HG03196 (cell line): Measurements from ENCODE around the gene AK4.

Experiments used
- ATAC-seq: cut with Tn5 transposase; IDR thresholded peaks from one replicate; pipeline ENCODE4 v1.9.1; 2021; ENCODE audit not compliant: unreplicated experiment

The AK4 gene

DNA sequence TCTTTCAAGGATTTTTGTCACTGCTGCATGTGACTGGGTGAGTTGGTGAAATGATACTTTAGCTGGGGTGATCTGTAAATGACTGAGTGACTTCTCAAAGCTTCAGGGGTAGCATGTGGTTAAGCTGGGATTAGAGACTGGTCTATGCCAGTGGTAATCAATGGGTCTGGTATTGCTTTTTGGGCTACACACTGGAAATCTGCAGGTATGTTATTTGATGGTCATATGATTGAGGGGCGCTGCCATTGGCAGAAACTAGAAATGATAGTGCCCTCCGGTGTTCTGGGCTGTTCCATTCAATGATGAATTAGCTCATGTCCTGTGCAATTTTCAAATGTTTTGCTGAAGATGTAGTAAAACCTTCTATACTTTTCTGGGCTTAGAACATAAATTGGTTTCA lies 121.6 kb downstream of the AK4 start:
- ATAC-seq, result no peak

- ATAC-seq, result no peak
These were observed 128.4 kb downstream of the AK4 start for GRCh38 chr1:65276197-65276939.

- no peak for ATAC-seq
These were observed 129.8 kb downstream of the AK4 start for GRCh38 chr1:65277605-65278347.

GRCh38 chr1:65278376-65279069 lies 130.5 kb downstream of the AK4 start:
- no peak for ATAC-seq

- ATAC-seq, result no peak
These were observed 131.2 kb downstream of the AK4 start for GRCh38 chr1:65279070-65279779.
